Fibroblast of villous mesenchyme (primary cell): Measurements from ENCODE around the gene RALA. TPM values are rescaled to one million over a fixed set of nuclear protein-coding genes. Genes with fewer than 3 reads are reported as not detected.

ENCODE experiments used
- DNase-seq: peaks from one replicate; pipeline ENCODE4 v3.0.0-alpha.2; 2010; ENCODE audit warnings: low read depth
- H3K4me3 ChIP-seq: 2 replicates; pipeline ENCODE4 v1.5.1; 2011; ENCODE audit warnings: low read depth, mild to moderate bottlenecking, low read length
- total RNA-seq: library from RNA; depleted of rRNA; stranded (reverse); fragments of >200 nt; gene quantifications from 2 replicates; pipeline ENCODE4 v1.2.3, GENCODE V29; 2012
- TF ChIP-seq, protein P1 (sequence below): IDR thresholded peaks from 2 replicates; pipeline ENCODE4 v1.5.1; 2012; ENCODE audit warnings: low read depth, mild to moderate bottlenecking, low read length; ENCODE audit not compliant: insufficient read depth

Gene RALA
- total RNA-seq, 1 donor = 20.3 TPM

DNA sequence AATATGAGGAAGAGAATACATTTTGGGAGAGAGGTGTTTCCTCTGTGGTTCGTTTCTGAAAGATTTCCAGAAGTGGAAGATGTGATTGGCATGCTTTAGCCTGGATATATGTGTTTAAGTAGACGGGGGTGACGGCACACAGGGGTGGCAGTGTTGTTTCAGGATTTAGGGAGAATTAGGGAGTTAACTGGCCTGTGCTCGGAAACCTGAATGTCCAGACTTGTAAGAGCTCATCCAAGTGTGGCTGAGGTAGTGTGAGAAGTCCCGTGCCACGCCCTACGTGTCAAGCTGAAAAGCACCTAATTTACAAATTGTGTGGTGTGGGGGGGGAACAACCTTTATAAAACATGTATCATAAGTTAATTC lies 1.1 kb downstream of the RALA start:
- DNase-seq = peak; percentile 49
- TF ChIP-seq, protein P1, sequence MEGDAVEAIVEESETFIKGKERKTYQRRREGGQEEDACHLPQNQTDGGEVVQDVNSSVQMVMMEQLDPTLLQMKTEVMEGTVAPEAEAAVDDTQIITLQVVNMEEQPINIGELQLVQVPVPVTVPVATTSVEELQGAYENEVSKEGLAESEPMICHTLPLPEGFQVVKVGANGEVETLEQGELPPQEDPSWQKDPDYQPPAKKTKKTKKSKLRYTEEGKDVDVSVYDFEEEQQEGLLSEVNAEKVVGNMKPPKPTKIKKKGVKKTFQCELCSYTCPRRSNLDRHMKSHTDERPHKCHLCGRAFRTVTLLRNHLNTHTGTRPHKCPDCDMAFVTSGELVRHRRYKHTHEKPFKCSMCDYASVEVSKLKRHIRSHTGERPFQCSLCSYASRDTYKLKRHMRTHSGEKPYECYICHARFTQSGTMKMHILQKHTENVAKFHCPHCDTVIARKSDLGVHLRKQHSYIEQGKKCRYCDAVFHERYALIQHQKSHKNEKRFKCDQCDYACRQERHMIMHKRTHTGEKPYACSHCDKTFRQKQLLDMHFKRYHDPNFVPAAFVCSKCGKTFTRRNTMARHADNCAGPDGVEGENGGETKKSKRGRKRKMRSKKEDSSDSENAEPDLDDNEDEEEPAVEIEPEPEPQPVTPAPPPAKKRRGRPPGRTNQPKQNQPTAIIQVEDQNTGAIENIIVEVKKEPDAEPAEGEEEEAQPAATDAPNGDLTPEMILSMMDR = no peak
- H3K4me3 ChIP-seq = peak overlapping the region; percentile 81

DNA sequence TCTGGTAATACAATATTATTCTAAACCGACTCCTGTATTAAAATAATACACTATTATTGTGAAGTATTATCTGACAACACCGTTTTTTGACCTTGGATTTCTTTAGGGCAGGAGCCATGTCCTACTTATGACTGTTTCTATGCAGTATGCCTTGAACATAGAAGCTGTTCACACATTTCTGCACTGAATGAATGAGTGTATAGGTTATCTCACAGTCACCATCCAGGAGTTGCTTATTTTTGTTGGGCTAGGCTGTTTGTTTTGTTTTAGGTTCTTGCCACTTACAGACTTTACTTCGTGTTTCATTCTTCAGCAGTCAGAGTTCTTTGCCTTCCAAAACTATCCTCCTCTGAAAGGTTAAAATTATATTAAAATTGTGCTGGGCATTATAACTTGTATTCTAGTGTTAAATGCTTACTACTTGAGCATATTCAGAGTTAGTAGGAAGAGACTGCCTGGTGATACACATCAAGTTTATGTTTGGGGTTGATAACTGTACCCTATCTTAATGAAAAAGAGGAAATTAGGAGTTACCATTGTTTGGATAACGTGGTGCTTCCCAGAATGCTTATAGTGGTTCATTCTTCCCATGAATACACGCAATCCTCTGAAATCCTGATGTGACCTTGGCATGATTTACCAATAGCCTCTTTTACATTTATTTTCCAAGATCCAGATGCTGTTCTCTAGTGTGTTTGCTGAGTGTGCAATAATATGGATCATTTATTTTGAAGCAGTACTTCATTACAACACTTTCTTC lies 1.7 kb downstream of the RALA start:
- TF ChIP-seq, protein P1 = no peak
- DNase-seq = peak; percentile 58
- H3K4me3 ChIP-seq = peak overlapping the region; percentile 81

DNA sequence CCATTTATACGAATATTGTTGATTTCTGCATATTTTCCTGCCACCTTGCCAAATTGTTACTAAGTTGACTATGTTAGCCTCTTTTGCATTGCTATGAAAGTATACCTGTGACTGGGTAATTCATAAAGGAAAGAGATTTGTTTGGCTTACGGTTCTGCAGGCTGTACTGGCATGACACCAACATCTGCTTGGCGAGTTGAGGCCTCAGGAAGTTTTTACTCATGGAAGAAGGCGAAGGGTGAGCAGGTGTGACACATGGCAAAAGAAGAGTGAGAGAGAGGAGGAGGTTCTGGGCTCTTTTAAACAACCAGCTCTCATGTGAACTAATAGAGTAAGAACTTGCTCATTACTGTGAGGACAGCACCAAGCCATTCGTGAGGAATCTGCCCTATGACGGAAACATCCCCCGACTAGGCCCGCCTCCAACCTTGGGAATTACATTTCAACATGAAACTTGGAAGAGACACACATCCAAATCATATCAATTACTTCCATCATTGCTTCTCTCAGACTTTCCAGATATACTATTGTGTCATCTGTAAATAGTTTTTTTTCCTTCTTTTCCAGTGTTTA lies 8.4 kb downstream of the RALA start:
- H3K4me3 ChIP-seq = no peak overlapping the region
- no peak for DNase-seq
- TF ChIP-seq, protein P1 = no peak

DNA sequence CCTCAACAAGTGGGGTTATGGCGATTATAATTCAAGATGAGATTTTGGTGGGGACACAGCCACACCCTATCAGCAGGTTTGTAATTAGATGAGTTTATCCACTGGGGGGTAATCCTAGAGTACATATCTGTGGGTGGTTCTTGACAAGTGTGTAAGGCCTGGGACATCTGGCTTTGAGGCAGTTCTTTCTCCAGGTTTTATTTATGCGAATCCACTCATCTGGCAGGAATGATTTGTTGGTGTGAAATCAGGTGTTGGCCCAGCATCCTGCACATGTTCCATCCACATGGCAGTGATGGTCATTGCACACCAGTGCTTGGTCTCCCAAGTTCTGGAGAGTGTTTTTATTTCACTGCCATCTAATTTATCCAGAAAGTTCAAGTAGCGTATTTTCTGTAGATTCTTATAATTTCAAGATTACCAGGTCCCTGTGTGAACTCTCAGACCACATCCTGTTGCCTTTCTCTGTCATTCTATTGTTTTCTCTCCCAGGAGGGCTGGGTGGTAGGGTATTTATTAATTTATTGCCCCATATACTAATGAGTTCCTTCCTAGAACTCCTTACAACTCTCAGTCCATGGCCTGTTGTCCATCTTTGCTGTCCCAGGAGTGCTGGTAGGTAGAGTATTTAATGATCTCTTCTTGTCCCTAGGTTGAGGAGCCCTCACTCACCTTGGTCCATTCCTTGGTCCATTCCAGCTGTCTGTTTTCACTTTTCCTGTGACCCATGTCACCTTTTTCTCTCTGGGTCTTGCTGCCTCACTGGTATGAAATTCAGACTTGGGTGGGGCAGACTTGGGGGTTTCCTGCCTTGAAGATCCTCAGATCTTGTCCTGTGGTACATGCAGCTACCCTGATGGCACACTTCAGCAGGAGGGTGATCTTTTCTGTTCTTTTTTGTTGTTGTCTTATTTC lies 10.4 kb downstream of the RALA start:
- no peak overlapping the region for H3K4me3 ChIP-seq
- no peak for DNase-seq
- TF ChIP-seq, protein P1 = no peak

DNA sequence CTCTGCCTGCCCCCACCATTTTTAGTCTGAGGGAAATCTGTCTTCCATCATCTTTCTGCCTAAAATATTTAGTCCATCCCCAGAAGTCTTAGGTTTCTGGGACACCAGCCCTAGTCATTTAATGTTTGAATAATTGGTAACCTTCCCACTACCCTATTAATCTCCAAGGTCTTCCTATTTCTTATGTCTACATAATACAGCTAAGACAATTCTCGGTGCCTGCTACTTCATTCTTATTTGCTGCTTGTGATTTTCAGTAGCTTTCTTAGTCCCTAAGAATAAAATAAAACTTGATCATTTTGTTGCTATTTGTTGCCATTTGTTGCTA lies 11.1 kb downstream of the RALA start:
- DNase-seq = no peak

DNA sequence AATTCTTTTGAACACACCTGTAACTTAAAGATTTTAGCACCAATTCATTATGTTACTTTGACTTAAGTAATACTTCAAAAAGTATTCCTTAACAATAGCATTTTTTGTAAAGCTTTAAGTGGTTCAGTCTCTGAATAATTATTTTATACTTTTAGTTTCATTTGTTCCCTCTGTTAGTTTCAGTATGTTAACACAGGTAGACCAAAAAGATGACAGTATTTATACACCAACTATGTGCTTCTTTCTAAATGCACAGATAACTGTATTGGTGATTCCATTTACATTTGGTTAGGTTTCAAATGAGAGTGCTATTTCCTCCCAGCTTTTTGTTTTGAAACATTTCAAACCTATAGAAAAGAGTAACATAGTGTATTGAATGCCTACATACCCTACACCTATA lies 14.0 kb downstream of the RALA start:
- no peak for DNase-seq
- TF ChIP-seq, protein P1 = no peak
- no peak overlapping the region for H3K4me3 ChIP-seq

More for the DNA sequence above, 11.1 kb downstream of the RALA start:
- no peak overlapping the region for H3K4me3 ChIP-seq
- TF ChIP-seq, protein P1 = no peak
